H1 (cell line): ENCODE measurements around the gene CERS3.

Experiments
- JUN ChIP-seq: IDR thresholded peaks from 2 replicates; pipeline ENCODE4 v1.6.1; 2011; ENCODE audit warnings: low read depth, mild to moderate bottlenecking, improper control_type of control experiment, low read length
- PHF8 ChIP-seq: fragments of 200-600 bp; sonication (generic); conservative IDR thresholded peaks from 2 replicates; pipeline ENCODE4 v1.7.1; 2012; ENCODE audit warnings: low read depth, mild to moderate bottlenecking, inconsistent platforms, low read length, moderate library complexity
- POLR2A ChIP-seq, 2 experiments: IDR thresholded peaks; 1 replicate in 1 of 2; 2 replicates in 1 of 2; pipeline ENCODE4 v1.6.1; 2011; ENCODE audit warnings: low read depth in 2 of 2, low read length in 2 of 2, mild to moderate bottlenecking in 2 of 2; ENCODE audit errors: control extremely low read depth in 1 of 2
- RNF2 ChIP-seq: fragments of 200-900, 300-1000 bp; sonication (generic); IDR thresholded peaks from 2 replicates; pipeline ENCODE4 v1.7.1; 2016; ENCODE audit warnings: borderline replicate concordance, low read depth, mild to moderate bottlenecking, antibody characterized with exemption, low read length; ENCODE audit not compliant: poor library complexity, severe bottlenecking; ENCODE audit errors: missing control alignments
- YY1 ChIP-seq: IDR thresholded peaks from 2 replicates; pipeline ENCODE4 v1.6.1; 2011; ENCODE audit warnings: low read depth, mild to moderate bottlenecking, low read length
- ZNF274 ChIP-seq: IDR thresholded peaks from 2 replicates; pipeline ENCODE4 v1.7.0; 2012; ENCODE audit warnings: low read length, borderline replicate concordance; ENCODE audit errors: extremely low read depth
- TF ChIP-seq, protein P1 (sequence below), 3 experiments: IDR thresholded peaks; 1 replicate in 2 of 3; 2 replicates in 1 of 3; pipeline versions ENCODE4 v1.5.1 to v1.6.1; 2011; ENCODE audit warnings: low read length in 3 of 3, mild to moderate bottlenecking in 3 of 3, inconsistent platforms in 2 of 3, low read depth in 1 of 3, moderate library complexity in 1 of 3; ENCODE audit not compliant: insufficient read depth in 1 of 3; ENCODE audit errors: control extremely low read depth in 1 of 3

DNA sequence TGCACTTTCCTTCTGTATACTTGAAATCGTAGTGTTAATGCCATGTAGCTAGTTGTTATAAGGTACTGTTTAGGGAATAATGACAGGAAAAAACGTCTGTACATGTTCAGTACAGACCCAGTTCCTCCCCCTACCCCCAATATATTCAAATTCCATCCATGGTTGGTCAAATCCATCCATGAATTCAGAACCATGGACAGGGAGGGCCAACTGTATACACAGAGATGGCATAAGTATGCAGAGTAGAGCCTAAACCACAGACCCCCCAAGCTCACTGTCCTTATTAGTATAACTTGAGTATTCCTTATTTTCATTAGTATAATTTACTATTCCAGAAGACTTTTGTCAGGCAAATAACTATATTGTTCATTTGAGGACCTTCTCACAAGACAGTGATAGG lies 135.7 kb downstream of the CERS3 start:
- TF ChIP-seq PHF8, result no peak
- TF ChIP-seq RNF2, result no peak
- TF ChIP-seq, protein P1, sequence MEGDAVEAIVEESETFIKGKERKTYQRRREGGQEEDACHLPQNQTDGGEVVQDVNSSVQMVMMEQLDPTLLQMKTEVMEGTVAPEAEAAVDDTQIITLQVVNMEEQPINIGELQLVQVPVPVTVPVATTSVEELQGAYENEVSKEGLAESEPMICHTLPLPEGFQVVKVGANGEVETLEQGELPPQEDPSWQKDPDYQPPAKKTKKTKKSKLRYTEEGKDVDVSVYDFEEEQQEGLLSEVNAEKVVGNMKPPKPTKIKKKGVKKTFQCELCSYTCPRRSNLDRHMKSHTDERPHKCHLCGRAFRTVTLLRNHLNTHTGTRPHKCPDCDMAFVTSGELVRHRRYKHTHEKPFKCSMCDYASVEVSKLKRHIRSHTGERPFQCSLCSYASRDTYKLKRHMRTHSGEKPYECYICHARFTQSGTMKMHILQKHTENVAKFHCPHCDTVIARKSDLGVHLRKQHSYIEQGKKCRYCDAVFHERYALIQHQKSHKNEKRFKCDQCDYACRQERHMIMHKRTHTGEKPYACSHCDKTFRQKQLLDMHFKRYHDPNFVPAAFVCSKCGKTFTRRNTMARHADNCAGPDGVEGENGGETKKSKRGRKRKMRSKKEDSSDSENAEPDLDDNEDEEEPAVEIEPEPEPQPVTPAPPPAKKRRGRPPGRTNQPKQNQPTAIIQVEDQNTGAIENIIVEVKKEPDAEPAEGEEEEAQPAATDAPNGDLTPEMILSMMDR (IDR thresholded peaks at IDR 0.05; ENCODE audit: control extremely low read depth in 1 of 3, insufficient read depth in 1 of 3, low read depth in 1 of 3, low read length in 3 of 3), result no peak
- TF ChIP-seq YY1, result no peak
- TF ChIP-seq POLR2A (IDR thresholded peaks at IDR 0.05; ENCODE audit: control extremely low read depth in 1 of 2, low read depth in 2 of 2, low read length in 2 of 2), result no peak
- TF ChIP-seq JUN, result no peak
- TF ChIP-seq ZNF274, result no peak
